Psoas muscle (tissue), 8 donors: ENCODE measurements around the gene MECR. TPM values are rescaled to one million over a fixed set of nuclear protein-coding genes. Genes with fewer than 3 reads are reported as not detected.

ENCODE experiments used
- ATAC-seq, 4 donors: fragments of 200-7000 bp; cut with Tn5 transposase; one replicate each; pipeline ENCODE4 v1.9.1; 2020; ENCODE audit warnings: moderate library complexity in 3 of 4, mild to moderate bottlenecking in 2 of 4
- DNase-seq, 2 donors: peaks; one replicate each; pipeline ENCODE4 v3.0.0-alpha.2; 2020
- H3K27ac ChIP-seq: fragments of 200-600 bp; one replicate; pipeline ENCODE4 v1.8.0; 2022
- H3K27me3 ChIP-seq, 3 donors: fragments of 200-600 bp in 1 of 3; one replicate each; pipeline versions ENCODE4 v1.6.1 to v1.8.0; 2013 to 2022; ENCODE audit warnings: low read length in 2 of 3, mild to moderate bottlenecking in 2 of 3, moderate library complexity in 1 of 3; ENCODE audit not compliant: insufficient read depth in 3 of 3
- H3K36me3 ChIP-seq, 2 donors: fragments of 200-600 bp in 1 of 2; one replicate each; pipeline versions ENCODE4 v1.6.1 to v1.8.0; 2013 to 2022; ENCODE audit warnings: low read depth in 1 of 2, mild to moderate bottlenecking in 1 of 2, moderate library complexity in 1 of 2; ENCODE audit not compliant: insufficient read depth in 1 of 2
- H3K4me1 ChIP-seq: fragments of 200-600 bp; one replicate; pipeline ENCODE4 v1.8.0; 2022
- H3K4me3 ChIP-seq: fragments of 200-600 bp; one replicate; pipeline ENCODE4 v1.8.0; 2022; ENCODE audit warnings: mild to moderate bottlenecking
- H3K9me3 ChIP-seq: fragments of 200-600 bp; one replicate; pipeline ENCODE4 v1.8.0; 2022
- CTCF ChIP-seq: fragments of 200-600 bp; IDR thresholded peaks from one replicate; pipeline ENCODE4 v1.8.0; 2022; ENCODE audit warnings: antibody characterized with exemption
- WGBS, 3 donors: extraction: QIAGEN DNeasy Blood & Tissue Kit; methylation state at CpG; one replicate each; pipeline versions ENCODE4 v1.1.6 to v1.1.7; 2013; 5-methylcytosine and 5-hydroxymethylcytosine counted together
- intact Hi-C, 2 donors: fragments of 100-400 bp; cut with DNase I; formaldehyde crosslinking; loops; one replicate each; pipeline versions ENCODE4 v1.11.0 to v1.14.2; 2022
- polyA plus RNA-seq, 3 donors: library from polyadenylated mRNA; stranded (reverse); fragments of 200-250 nt; gene quantifications; one replicate each; pipeline ENCODE4 v1.2.3, GENCODE V29; 2013
- total RNA-seq, 4 donors: library from RNA; stranded (reverse); fragmentation: NEBNext Ultra II Directional in 2 of 4; extraction: Animal tissue kit (Norgen Biotek cat#: 25700) in 2 of 4; gene quantifications; one replicate each; pipeline versions ENCODE4 v1.2.1 to v1.2.4, GENCODE V29; 2021 to 2023
- donor health status: healthy with polysubstance abuse.
- donor health status: DM: no; HTN: no; CAD: no; lungs with moderate emphysema.
- donor health status: Bipolar disorder and iron deficiency.
- donor health status: healthy.
- donor health status: DM: yes; HTN: yes; CAD: no.
- donor health status: DM: no; HTN: no; CAD: no.
- donor health status: DM: no; HTN: no; CAD: no.
- donor health status: DM: yes; HTN: yes; CAD: no.

MECR gene
- total and polyA plus RNA-seq, 7 donors = 22.7 to 42.6 (median 36.8) TPM

- intact Hi-C loops = no loop called here
Observed at GRCh38 chr1:29186707-29187106, 44.0 kb downstream of the MECR start.

GRCh38 chr1:29186252-29186651, 44.5 kb downstream of the MECR start:
- DNase-seq = no peak
- H3K27ac ChIP-seq = no peak overlapping the region
- WGBS, 3 donors = 86 to 87% (median 87%) methylated on average over 3 of the region's 3 CpGs
- no peaks in the 10 kb centered on the region for H3K9me3 ChIP-seq
- peaks cover 4% of the 10 kb centered on the region for H3K4me1 ChIP-seq
- H3K36me3 ChIP-seq = no peaks in the 10 kb centered on the region
- intact Hi-C loops = no loop called here
- H3K4me3 ChIP-seq = no peak overlapping the region
- no peak for TF ChIP-seq CTCF
- no peak for ATAC-seq
- H3K27me3 ChIP-seq = no peaks in the 10 kb centered on the region

More at GRCh38 chr1:29186707-29187106, 44.0 kb downstream of the MECR start:
- Histone ChIP-seq H3K9me3 (no peaks in the 10 kb centered on the region), H3K27ac (no peak overlapping the region), H3K4me3 (no peak overlapping the region), H3K36me3 (no peaks in the 10 kb centered on the region), H3K27me3 (no peaks in the 10 kb centered on the region), H3K4me1 (peaks cover 4% of the 10 kb centered on the region)
- TF ChIP-seq CTCF = no peak
- DNase-seq (no peak), ATAC-seq (no peak)
- 87 to 93% (median 92%) methylated on average over 1 of the region's 1 CpG for WGBS, 3 donors

GRCh38 chr1:29183287-29183686, 47.4 kb downstream of the MECR start:
- intact Hi-C loops = loop anchor here in 1 of 2 donors (5.0 kb wide), 1 partner anchor 296 kb away; no protein-coding TSS in a partner anchor
- WGBS, 3 donors = 79 to 100% (median 93%) methylated on average over 1 of the region's 1 CpG
- Histone ChIP-seq H3K27me3 (no peaks in the 10 kb centered on the region), H3K36me3 (peaks cover 0 to 9% of the 10 kb centered on the region in 2 donors), H3K9me3 (no peaks in the 10 kb centered on the region), H3K27ac (peak overlapping the region; percentile 100), H3K4me3 (no peak overlapping the region), H3K4me1 (peaks cover 27% of the 10 kb centered on the region)
- ATAC-seq (no peak), DNase-seq (no peak)
- TF ChIP-seq CTCF = no peak

GRCh38 chr1:29181413-29182225, 49.1 kb downstream of the MECR start, which contains the start of gene SRSF4:
Gene SRSF4, minus strand, starts transcription at chr1:29181900. Its CDS starts 148 bp downstream, at chr1:29181752.
- intact Hi-C loops = loop anchor here in 1 of 2 donors (5.0 kb wide), 1 partner anchor 294 kb away; no protein-coding TSS in a partner anchor
- DNase-seq (peak; percentile 99 to 100), ATAC-seq (peak; percentile 93 to 96 (median 95))
- H3K4me3 ChIP-seq = peak within 1 kb of the TSS; percentile 97
- WGBS, 3 donors = 1% methylated on average over 58 to 100 of the region's 100 CpGs
- no peaks in the 10 kb centered on the region for H3K9me3 ChIP-seq
- H3K4me1 ChIP-seq = peaks cover 43% of the 10 kb centered on the region
- H3K36me3 ChIP-seq = peaks cover 0 to 9% of the 10 kb centered on the region in 2 donors
- peak within 1 kb of the TSS; percentile 100 for H3K27ac ChIP-seq
- no peaks in the 10 kb centered on the region for H3K27me3 ChIP-seq
- TF ChIP-seq CTCF = peak; percentile 60
